ENCODE results near the gene KRTAP4-6.
"Not testable (repeated sequence)": the region's sequence is repeated elsewhere in the genome, so short reads cannot be mapped to it uniquely, and the experiment has no call there.

Gene KRTAP4-6

GRCh38 chr17:41147531-41148204 is 7.3 kb upstream of the KRTAP4-6 start:
- no peak for DNase-seq (ENCODE audit: low read depth)

- no peak for DNase-seq (ENCODE audit: low read depth)
These were observed 4.9 kb upstream of the KRTAP4-6 start for GRCh38 chr17:41145261-41145660.

GRCh38 chr17:41144846-41145245 is 4.5 kb upstream of the KRTAP4-6 start:
- no peak for DNase-seq (ENCODE audit: low read depth)

- no peak for DNase-seq (ENCODE audit: low read depth)
These were observed 1.0 kb upstream of the KRTAP4-6 start for GRCh38 chr17:41141361-41141760.

GRCh38 chr17:41139865-41140264 is 479 bp downstream of the KRTAP4-6 start:
- not testable (repeated sequence) for DNase-seq (ENCODE audit: low read depth)

- DNase-seq (ENCODE audit: low read depth), result no peak
These were observed 6.2 kb downstream of the KRTAP4-6 start for GRCh38 chr17:41133880-41134735.

- DNase-seq (ENCODE audit: low read depth), result no peak
These were observed 8.4 kb downstream of the KRTAP4-6 start for GRCh38 chr17:41131979-41132378.

GRCh38 chr17:41127371-41127770 is 13.0 kb downstream of the KRTAP4-6 start:
- DNase-seq (ENCODE audit: low read depth), result no peak

- DNase-seq (ENCODE audit: low read depth), result no peak
These were observed 13.9 kb downstream of the KRTAP4-6 start for GRCh38 chr17:41126412-41126811.

- no peak for DNase-seq (ENCODE audit: low read depth)
These were observed 15.3 kb downstream of the KRTAP4-6 start for GRCh38 chr17:41125064-41125463.

GRCh38 chr17:41123991-41124371 is 16.4 kb downstream of the KRTAP4-6 start, which contains the start of gene KRTAP4-12:
TSS of gene KRTAP4-12 (minus strand) at chr17:41124182. CDS start at chr17:41124122, 60 bp downstream.
- not testable (repeated sequence) for DNase-seq (ENCODE audit: low read depth)

GRCh38 chr17:41123292-41123990 is 16.9 kb downstream of the KRTAP4-6 start:
- not testable (repeated sequence) for DNase-seq (ENCODE audit: low read depth)

GRCh38 chr17:41121742-41122141 is 18.6 kb downstream of the KRTAP4-6 start:
- no peak for DNase-seq (ENCODE audit: low read depth)

GRCh38 chr17:41119696-41120690 is 20.4 kb downstream of the KRTAP4-6 start:
- DNase-seq (ENCODE audit: low read depth), result not testable (repeated sequence)

GRCh38 chr17:41118721-41119120 is 21.6 kb downstream of the KRTAP4-6 start:
- no peak for DNase-seq (ENCODE audit: low read depth)

- not testable (repeated sequence) for DNase-seq (ENCODE audit: low read depth)
These were observed 22.4 kb downstream of the KRTAP4-6 start, which contains the start of gene KRTAP4-11 for GRCh38 chr17:41117846-41118386. TSS of gene KRTAP4-11 (minus strand) at chr17:41118373. CDS start at chr17:41118315, 58 bp downstream.

GRCh38 chr17:41116297-41116696 is 24.0 kb downstream of the KRTAP4-6 start:
- DNase-seq (ENCODE audit: low read depth), result no peak

- no peak for DNase-seq (ENCODE audit: low read depth)
These were observed 29.0 kb downstream of the KRTAP4-6 start for GRCh38 chr17:41111151-41111885.

GRCh38 chr17:41108728-41109386 is 31.5 kb downstream of the KRTAP4-6 start:
- not testable (repeated sequence) for DNase-seq (ENCODE audit: low read depth)

All from stimulated activated CD8-positive, alpha-beta memory T cell treated with anti-CD3 and anti-CD28 coated beads, Interleukin-15, amount 100 ng/mL, for 24 hours (primary cell).